Body of pancreas (tissue), 4 donors: Measurements from ENCODE around the gene GABRG3. TPM values are rescaled to one million over a fixed set of nuclear protein-coding genes. Genes with fewer than 3 reads are reported as not detected.

Source experiments
- ATAC-seq: fragments of 150-250 bp; one replicate; pipeline ENCODE4 v1.9.1; 2016
- DNase-seq, 4 donors: peaks; one replicate each; pipeline ENCODE4 v3.0.0-alpha.2; 2019
- H3K27ac ChIP-seq, 4 donors: fragments of 200-600 bp; sonication (generic); 1 replicate in 3 of 4; 2 replicates in 1 of 4; pipeline versions ENCODE4 v1.5.1 to v1.6.1; 2016 to 2019; ENCODE audit warnings: mild to moderate bottlenecking in 1 of 4, mixed read lengths in 1 of 4, moderate library complexity in 1 of 4
- H3K27me3 ChIP-seq, 2 donors: fragments of 200-600 bp; sonication (generic); one replicate each; pipeline ENCODE4 v1.6.0; 2016; ENCODE audit warnings: mild to moderate bottlenecking in 1 of 2
- H3K36me3 ChIP-seq, 2 donors: fragments of 200-600 bp; sonication (generic); replicated peaks in 1 of 2; 2 replicates each; pipeline ENCODE4 v1.5.1; 2016; ENCODE audit warnings: low read depth in 2 of 2; ENCODE audit not compliant: insufficient read depth in 1 of 2
- H3K4me1 ChIP-seq: fragments of 200-600 bp; sonication (generic); one replicate; pipeline ENCODE4 v1.6.0; 2016
- H3K4me3 ChIP-seq, 2 donors: fragments of 200-600 bp; sonication (generic); 1 replicate in 1 of 2; 2 replicates in 1 of 2; pipeline ENCODE4 v1.5.1; 2016 to 2019
- H3K9me3 ChIP-seq, 3 donors: fragments of 200-600 bp; sonication (generic); 1 replicate in 2 of 3; 2 replicates in 1 of 3; pipeline ENCODE4 v1.5.1; 2016
- POLR2A ChIP-seq, 3 donors: fragments of 450-650 bp; IDR thresholded peaks; one replicate each; pipeline ENCODE4 v1.6.1; 2016; ENCODE audit warnings: antibody characterized with exemption in 3 of 3, mild to moderate bottlenecking in 2 of 3
- WGBS, 2 donors: methylation state at CpG; one replicate each; pipeline ENCODE4 v1.1.5; 2017; 5-methylcytosine and 5-hydroxymethylcytosine counted together
- intact Hi-C: fragments of 100-400 bp; cut with DNase I; formaldehyde crosslinking; loops from one replicate; pipeline ENCODE4 v1.15.1; 2023
- total RNA-seq, 2 donors: library from RNA; depleted of rRNA; stranded (reverse); fragments of >200 nt; gene quantifications; one replicate each; pipeline ENCODE4 v1.1.0, GENCODE V29; 2016
- TF ChIP-seq, protein P1 (sequence below), 7 experiments: fragments of 450-650 bp in 4 of 7; fragments of 200-600 bp in 3 of 7; sonication (generic) in 3 of 7; IDR thresholded peaks; one replicate each; pipeline ENCODE4 v1.5.1; 2016 to 2019; ENCODE audit warnings: antibody characterized with exemption in 7 of 7

Gene GABRG3
- total RNA-seq, 2 donors from 2014 or later: not detected

DNA sequence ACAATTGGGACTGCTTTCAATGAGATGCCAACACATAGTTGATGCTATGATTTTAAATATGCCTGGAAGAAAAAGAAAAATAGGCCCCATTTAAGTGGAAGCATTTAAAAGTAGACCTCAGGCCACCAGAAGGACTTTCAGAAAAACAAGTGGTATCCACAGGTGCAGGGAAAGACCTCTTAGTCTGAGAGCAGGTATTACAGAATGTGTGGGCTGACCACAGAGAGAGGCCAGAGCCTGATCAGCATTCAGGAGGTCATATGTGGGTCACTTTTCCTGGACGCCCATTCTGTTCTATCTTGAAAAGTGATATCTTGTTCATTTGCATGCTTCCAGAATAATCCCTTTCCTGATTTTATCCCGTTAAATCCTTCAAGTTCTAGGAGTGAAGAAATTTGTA, 95.5 kb downstream of the GABRG3 start:
- Histone ChIP-seq H3K9me3 (peaks cover 0 to 12% (median 0%) of the 10 kb centered on the region in 3 donors), H3K27ac (no peak overlapping the region), H3K36me3 (no peaks in the 10 kb centered on the region), H3K27me3 (no peaks in the 10 kb centered on the region), H3K4me1 (no peaks in the 10 kb centered on the region), H3K4me3 (no peak overlapping the region)
- TF ChIP-seq, protein P1, sequence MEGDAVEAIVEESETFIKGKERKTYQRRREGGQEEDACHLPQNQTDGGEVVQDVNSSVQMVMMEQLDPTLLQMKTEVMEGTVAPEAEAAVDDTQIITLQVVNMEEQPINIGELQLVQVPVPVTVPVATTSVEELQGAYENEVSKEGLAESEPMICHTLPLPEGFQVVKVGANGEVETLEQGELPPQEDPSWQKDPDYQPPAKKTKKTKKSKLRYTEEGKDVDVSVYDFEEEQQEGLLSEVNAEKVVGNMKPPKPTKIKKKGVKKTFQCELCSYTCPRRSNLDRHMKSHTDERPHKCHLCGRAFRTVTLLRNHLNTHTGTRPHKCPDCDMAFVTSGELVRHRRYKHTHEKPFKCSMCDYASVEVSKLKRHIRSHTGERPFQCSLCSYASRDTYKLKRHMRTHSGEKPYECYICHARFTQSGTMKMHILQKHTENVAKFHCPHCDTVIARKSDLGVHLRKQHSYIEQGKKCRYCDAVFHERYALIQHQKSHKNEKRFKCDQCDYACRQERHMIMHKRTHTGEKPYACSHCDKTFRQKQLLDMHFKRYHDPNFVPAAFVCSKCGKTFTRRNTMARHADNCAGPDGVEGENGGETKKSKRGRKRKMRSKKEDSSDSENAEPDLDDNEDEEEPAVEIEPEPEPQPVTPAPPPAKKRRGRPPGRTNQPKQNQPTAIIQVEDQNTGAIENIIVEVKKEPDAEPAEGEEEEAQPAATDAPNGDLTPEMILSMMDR (IDR thresholded peaks at IDR 0.05): no peak
- no peak for TF ChIP-seq POLR2A (IDR thresholded peaks at IDR 0.05)
- DNase-seq: no peak
- 42 to 46% methylated on average over 2 of the region's 2 CpGs for WGBS, 2 donors
- intact Hi-C loops: no loop called here
- no peak for ATAC-seq

DNA sequence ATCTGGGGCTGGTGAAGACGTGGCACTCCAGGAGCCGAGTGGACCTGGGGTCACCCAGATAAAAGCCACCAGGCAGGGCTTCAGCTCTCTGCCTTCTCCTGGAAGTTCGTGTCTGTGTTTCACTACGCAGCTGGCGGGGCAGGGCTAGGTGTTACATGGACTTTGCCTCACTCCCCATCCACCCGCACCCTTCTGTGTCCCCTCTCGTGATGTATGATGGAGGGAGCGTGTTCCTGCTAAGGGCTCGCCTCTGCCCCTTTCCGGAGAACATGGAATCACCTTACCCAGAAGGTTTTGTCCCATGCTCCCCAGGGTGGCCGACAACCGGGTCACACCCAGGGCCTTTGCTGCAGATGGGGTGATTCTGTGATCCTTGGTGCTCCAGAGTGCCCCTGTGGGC, 96.2 kb downstream of the GABRG3 start:
- ATAC-seq: no peak
- intact Hi-C loops: no loop called here
- DNase-seq: no peak
- Histone ChIP-seq H3K4me1 (no peaks in the 10 kb centered on the region), H3K4me3 (no peak overlapping the region), H3K27ac (no peak overlapping the region), H3K27me3 (no peaks in the 10 kb centered on the region), H3K36me3 (no peaks in the 10 kb centered on the region), H3K9me3 (peaks cover 0 to 12% (median 0%) of the 10 kb centered on the region in 3 donors)
- no peak for TF ChIP-seq POLR2A (IDR thresholded peaks at IDR 0.05)
- TF ChIP-seq, protein P1 (IDR thresholded peaks at IDR 0.05): no peak
- WGBS, 2 donors: 76 to 78% methylated on average over 11 to 12 of the region's 12 CpGs

- no peak for ATAC-seq
- Histone ChIP-seq H3K4me3 (no peak overlapping the region), H3K36me3 (no peaks in the 10 kb centered on the region), H3K9me3 (peaks cover 0 to 12% (median 0%) of the 10 kb centered on the region in 3 donors), H3K4me1 (no peaks in the 10 kb centered on the region), H3K27me3 (no peaks in the 10 kb centered on the region), H3K27ac (no peak overlapping the region)
- 29% methylated on average over 6 of the region's 6 CpGs for WGBS, 2 donors
- no peak for TF ChIP-seq POLR2A (IDR thresholded peaks at IDR 0.05)
- intact Hi-C loops: no loop called here
- DNase-seq: no peak
Measured at GRCh38 chr15:27070841-27071240, 99.9 kb downstream of the GABRG3 start.

DNA sequence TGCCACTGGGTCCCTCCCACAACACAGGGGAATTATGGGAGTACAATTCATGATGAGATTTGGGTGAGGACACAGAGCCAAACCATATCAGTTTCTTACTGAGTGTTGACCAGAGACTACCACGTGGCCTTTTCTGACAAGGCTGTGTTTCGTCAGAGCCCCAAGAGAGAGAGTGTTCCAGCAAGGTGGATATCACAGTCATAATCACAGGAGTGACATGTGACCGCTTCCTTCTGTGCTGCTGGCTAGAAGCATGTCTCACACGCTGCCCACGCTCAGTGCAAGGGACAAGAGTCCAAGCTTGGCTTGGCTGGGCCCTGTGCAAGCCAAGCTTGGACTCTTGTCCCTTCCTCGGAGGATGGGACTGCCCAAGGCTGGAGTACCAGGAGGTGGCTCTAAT, 103.2 kb downstream of the GABRG3 start:
- Histone ChIP-seq H3K4me1 (no peaks in the 10 kb centered on the region), H3K36me3 (no peaks in the 10 kb centered on the region), H3K27me3 (no peaks in the 10 kb centered on the region), H3K4me3 (no peak overlapping the region), H3K27ac (no peak overlapping the region), H3K9me3 (no peaks in the 10 kb centered on the region)
- intact Hi-C loops: no loop called here
- 57 to 60% methylated on average over 5 to 6 of the region's 6 CpGs for WGBS, 2 donors
- no peak for ATAC-seq
- TF ChIP-seq POLR2A (IDR thresholded peaks at IDR 0.05): no peak
- TF ChIP-seq, protein P1 (IDR thresholded peaks at IDR 0.05): no peak
- no peak for DNase-seq

GRCh38 chr15:27077790-27078189, 106.8 kb downstream of the GABRG3 start:
- ATAC-seq (no peak), DNase-seq (no peak)
- Histone ChIP-seq H3K9me3 (no peaks in the 10 kb centered on the region), H3K27ac (no peak overlapping the region), H3K4me3 (no peak overlapping the region), H3K4me1 (no peaks in the 10 kb centered on the region), H3K27me3 (no peaks in the 10 kb centered on the region), H3K36me3 (no peaks in the 10 kb centered on the region)
- intact Hi-C loops: no loop called here
- WGBS, 2 donors: 43 to 52% methylated on average over 3 to 5 of the region's 5 CpGs
- TF ChIP-seq, protein P1 (IDR thresholded peaks at IDR 0.05): no peak
- TF ChIP-seq POLR2A (IDR thresholded peaks at IDR 0.05): no peak
